NCI-H1092 treated with DMSO at 0.1 percent for 48 hours (cell line): ENCODE measurements around the gene WWTR1.

Experiments
- DNase-seq: peaks from one replicate; lab custom pipeline; 2025; lab: John Stamatoyannopoulos, UW

The WWTR1 gene

DNA sequence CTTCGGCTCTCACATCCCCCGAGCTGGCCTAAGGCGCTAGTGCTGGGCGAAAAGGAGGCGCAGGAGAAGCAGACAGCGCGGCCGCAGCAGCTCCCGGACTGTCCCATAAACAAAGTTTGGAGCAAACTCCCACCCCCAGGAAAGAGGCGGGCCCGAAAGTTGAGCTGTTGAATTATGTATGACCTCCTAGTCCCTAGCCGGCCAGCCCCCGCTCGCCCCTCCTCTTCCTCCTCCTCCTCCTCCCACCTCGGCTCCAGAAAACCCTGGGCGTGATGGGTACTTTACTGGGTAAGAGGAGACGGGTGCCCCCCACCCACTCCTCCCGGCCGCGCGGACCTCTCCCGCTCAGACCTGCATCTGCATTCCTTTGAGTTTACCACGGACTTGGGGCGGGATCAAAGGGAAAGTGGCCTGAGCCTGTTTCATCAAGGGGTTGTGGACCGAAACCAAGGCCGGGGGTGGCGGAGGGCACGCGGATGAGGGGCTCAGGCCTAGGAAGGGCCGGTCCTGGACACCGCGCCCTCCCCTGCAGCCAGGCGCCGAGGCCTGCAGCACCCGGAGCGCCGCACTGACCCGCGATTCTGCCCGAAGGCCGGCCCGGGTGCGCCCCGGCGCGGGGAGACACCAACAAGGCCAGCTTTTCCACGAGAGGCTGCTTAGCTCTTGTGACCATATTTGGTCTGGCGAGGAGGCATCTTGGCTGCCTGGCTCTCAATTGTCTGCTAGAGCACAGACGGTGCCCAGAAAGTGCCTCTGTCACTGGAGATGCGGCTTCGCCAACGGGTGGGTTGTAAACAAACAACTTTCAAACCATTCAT lies at the start of gene WWTR1:
Gene WWTR1 (minus strand): TSS at position 100 of the 818 bp plus-strand sequence. CDS start 719 bp downstream, outside the sequence.
- peak; percentile 68 for DNase-seq

- no peak for DNase-seq
Measured at GRCh38 chr3:149706905-149707304, 49.1 kb upstream of the WWTR1 start.

GRCh38 chr3:149705416-149705815 lies 47.6 kb upstream of the WWTR1 start:
- DNase-seq, result no peak

DNA sequence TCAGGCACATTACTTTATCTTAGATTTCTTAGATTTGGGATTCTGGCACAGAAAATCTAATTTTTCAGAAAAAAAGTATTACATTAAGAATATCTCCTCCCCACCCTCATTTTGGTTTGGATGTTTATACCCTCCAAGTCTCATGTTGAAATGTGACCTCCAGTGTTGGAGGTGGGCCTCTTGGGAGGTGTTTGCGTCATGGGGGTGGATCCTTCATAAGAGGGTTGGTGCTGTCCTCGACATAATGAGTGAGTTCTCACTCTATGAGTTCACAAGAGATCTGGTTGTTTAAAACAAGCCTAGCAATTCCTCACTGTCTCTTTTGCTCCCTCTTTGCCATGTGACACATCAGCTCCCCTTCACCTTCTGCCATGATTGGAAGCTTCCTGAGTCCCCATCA lies 45.6 kb upstream of the WWTR1 start:
- no peak for DNase-seq

DNA sequence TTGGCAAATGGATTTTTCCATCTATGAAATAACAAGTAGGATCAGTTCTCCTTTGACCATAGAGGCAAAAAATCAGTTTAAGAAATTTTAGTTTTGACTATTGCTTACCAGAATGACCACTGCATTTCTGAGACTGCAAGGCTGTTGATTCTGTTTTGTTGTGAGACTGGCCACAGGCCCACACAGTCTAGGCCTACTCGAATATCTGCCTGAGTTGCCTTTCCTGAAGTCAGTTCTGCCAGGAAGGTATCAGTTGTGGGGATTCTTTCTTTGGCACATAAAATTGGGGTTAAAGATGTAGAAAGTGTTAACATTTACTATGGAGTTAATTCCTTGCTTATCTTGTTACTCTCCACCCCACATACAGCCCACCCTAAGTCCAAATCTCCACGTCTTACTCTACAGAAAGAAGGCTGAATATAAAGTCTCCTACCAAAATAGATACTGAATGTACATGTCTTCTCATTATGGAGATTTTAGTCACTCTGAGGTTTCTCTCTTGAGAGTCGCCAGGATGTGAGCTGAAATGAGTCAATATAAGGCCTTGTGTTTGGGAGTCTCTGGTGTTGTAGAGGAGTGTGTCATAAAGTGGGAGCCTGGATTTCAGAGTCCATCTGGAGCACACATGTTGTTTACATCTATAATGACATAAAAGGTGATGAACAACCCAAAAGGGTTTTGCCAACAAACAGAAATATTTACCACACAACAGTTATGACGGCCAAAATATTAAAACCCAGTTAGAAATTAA lies 45.0 kb upstream of the WWTR1 start:
- DNase-seq, result no peak

- no peak for DNase-seq
Measured at GRCh38 chr3:149701977-149702350, 44.1 kb upstream of the WWTR1 start.

DNA sequence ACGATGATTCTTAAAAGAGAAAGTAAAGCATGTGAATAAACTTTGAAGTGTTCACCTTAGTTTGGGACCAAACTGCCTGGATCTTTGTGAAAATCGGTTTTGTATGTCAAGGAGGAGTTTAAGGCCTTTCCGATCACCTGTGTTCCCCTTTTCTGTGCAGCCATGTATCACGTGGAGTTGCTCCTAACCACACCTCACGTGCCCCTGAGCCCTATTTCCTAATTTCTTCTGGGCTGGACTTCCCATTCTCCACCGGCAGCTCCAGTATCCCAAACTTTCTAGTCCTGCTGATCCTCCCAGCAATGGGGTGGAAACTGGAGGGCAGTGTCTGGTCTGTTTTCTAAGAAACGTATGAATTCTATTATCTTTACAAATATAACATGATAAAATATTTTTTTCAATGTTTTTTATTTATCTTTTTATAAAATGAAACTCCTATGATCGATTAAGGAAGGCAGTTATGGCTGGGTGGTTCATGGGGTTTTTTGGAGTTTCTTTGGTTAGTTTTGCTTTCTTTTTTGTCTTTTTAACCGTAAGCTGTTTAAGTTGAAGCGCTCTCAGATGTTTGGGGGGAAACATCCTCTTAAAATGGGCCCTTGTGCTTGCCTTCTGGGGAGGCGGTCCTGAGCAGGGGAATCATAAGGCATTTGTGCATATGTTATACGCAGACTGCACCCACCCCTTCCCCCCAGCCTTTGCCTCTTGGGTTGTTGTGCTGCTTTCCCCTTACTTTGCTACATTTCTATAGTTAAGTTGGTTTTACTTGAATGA lies 43.6 kb upstream of the WWTR1 start:
- DNase-seq, result no peak

- no peak for DNase-seq
Measured at GRCh38 chr3:149688122-149688757, 30.4 kb upstream of the WWTR1 start.

GRCh38 chr3:149686996-149687395 lies 29.2 kb upstream of the WWTR1 start:
- no peak for DNase-seq

- DNase-seq, result no peak
Measured at GRCh38 chr3:149678351-149678950, 20.6 kb upstream of the WWTR1 start.

- no peak for DNase-seq
Measured at GRCh38 chr3:149673393-149673792, 15.6 kb upstream of the WWTR1 start.

DNA sequence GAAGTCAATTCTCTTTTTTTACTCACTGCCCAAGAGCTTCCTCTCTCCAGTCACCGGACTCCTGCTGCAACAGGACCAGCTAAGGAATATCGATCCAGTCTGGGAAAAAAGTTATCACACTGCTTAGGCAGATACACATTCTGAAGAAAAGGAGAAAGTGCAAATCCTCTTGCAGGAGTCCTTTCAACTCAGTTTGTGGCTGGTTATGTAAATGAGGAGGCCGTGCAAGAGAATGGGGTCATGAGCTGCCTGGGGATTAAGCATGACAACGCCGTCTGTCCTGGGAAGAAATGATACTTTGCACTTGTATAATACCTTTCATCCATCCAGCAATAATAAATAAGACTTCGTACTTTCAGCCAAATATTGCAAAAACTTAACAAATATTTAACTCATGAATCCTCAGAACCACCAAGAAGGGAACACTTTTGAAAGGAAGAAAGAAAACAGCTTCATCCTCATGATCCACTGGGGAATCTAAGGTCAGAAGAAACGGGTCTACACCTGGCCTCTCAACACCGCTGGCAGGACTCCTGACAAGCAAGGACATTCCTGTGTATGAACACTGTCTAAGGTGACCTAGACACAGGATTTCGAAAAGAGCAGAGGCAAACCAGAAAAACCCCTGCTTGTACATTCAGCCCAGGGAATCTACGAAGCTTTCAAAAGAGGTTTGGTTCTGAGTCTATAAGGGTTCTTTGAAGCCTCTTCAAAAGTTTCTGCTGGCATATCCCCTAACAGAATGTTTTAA lies 13.1 kb upstream of the WWTR1 start:
- no peak for DNase-seq

DNA sequence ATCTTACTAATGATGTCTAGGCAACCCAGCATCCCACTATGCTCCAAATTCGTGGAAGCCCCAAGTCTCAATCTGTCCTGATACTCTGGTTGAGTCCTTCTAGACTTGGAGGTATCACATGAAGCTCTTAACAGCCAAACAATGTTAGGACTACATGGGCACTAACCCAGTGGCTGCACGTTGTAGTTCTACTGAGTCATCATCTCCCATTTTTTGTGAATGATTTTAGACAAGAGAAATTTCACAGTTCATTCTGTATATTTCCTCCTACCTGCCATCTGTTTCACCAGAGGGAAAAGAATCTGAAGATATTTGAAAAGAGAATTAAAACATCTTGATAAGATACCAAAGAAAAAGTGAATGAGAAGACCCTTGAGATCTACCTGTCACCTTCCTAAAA lies 9.8 kb upstream of the WWTR1 start:
- DNase-seq, result no peak

DNA sequence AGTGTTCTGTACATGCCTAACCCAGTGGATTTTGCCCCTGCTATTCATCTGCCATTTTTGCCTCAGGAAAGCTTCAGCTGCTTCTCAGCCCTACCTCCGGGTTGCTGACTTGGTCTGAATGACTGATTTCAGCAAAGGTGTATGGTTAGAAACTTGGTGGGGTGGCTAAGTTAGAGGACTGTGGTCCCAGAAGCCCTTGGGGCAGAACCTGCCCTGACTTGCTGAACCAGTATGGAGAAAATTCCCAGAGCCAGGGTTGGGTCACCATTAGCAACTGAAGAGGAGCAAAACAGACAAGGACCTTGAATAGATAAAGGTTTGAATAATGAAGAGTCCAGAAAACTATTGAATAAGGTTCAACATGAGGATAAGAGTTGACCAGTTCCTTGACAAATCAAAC lies 6.1 kb upstream of the WWTR1 start:
- no peak for DNase-seq

GRCh38 chr3:149662240-149662887 lies 4.5 kb upstream of the WWTR1 start:
- DNase-seq, result no peak

GRCh38 chr3:149660462-149660861 lies 2.6 kb upstream of the WWTR1 start:
- DNase-seq, result no peak

GRCh38 chr3:149658744-149659497 lies 1.1 kb upstream of the WWTR1 start:
- no peak for DNase-seq

GRCh38 chr3:149657321-149657925 lies 402 bp downstream of the WWTR1 start:
- peak; percentile 20 for DNase-seq
